Measurements from ENCODE around the gene NF1.
"Not testable (repeated sequence)": the region's sequence is repeated elsewhere in the genome, so short reads cannot be mapped to it uniquely, and the experiment has no call there.

Gene NF1

DNA sequence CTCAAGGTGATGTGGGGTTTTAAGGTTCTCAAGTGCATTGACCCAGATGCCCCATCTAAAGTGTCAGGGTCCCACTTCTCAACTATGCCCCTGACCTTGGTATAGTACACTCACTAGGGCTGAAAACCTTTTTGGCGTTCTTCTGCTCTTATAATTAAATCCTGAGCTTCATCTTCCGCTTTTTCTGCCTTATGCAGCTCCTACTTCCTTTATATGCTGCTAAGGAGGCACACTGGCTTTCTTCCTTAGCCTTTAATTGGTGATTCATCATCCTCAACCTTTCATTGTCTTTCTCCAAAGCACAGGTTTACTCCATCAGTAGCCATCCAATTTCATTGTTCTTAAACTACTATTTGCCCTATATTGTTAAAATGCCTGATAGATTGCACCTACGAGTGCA is 5.3 kb upstream of the NF1 start:
- no peak for DNase-seq (ENCODE audit: low spot score)

- DNase-seq (ENCODE audit: low spot score), result not testable (repeated sequence)
Measured at GRCh38 chr17:31090650-31091049, 4.1 kb upstream of the NF1 start.

DNA sequence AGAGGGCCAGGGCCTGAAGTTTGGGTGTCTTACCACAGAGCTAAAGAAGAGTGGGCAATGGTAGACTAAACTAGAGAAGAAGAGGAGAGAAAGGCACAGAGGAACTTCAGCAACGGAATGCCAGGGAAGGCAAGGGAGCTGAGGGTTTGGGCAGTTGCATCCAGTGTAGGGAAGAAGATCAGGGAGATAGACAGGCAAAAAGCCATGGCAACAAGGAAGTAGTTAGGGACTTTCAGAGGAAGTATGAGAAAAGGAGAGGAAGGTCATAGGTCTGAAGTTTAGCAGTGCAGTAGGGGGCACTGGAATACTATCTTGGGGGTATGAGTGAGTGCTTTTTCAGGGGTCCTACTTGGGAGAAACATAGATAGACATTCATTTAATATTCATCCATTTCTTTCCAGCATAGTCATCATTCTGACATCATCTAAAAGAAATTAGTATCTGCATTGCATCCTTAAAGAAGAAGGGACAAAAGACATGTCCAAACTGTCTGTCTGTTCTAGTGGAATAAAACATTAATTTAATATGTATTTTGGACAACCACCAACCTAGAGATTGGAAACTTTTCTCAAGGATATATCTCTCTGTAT is 2.2 kb upstream of the NF1 start:
- DNase-seq (ENCODE audit: low spot score), result no peak

DNA sequence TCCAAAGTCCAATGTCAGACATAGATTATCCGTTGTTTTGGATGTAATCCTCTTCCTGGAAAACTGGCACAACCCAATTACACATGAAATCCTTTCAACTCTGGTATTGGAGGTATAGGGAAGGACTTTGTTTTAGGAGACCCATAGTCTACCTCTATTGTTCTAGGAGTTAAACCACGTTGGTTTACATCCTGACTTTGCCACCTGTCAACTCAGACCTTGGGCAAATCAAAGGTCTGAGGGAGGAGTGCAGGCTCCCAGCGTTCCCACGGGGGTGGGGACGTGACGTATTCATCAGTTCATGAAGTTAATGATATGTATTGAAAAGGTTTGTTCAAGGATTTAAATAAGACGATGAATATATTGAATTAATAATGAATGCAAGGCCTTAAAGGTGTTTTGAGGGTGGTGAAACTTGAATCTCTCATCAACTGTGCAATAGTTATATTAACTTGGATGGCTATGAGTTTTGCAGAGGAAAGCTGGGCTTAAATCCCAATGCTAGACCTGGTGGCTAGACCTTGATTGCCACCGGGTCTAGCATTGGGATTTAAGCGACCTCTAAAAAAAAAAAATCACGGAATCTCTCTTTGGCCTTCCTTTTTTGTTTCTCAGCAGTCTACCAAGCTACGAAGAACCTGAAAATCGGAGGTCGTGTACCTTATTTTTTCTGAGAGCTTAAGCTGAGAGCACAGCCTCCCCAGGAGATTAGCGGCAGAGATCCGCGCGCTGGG is 744 bp upstream of the NF1 start:
- DNase-seq (ENCODE audit: low spot score), result no peak

DNA sequence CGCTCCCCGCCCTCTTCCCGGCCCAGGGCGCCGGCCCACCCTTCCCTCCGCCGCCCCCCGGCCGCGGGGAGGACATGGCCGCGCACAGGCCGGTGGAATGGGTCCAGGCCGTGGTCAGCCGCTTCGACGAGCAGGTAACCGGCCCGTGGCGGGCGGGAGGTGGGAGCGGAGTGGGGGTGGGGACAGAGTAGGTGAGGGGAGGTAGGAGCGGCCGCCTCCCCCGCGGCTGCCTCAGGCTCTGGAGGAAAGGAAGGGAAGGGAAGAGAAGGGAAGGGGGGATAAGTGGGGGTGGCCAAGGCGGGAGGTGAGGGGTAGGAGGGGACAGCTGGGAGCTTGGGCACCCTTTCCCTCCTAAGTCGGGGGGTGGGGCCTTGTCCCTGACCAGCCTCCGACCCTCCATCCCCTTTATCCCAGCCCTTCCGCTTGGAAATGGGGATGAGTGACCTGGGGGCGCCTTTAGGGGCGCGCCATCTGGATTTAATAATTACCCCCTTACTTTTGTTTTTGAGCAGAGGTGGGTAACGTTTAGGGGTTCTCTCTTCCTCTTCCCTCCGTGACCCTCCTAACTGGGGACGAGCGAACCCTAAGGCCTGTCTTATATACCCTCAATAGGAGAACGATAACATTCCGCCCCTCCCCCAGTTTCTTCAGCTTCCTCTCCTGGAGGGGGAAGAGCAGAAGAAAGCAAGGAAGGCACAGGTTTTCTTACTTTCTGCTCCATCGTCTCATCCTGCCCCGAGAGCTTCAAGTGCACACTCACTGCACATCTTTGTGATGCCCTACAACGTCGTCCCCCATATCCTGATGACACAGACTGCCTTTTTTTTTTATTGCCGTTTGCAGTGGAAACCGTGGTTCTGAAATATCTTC is 694 bp downstream of the NF1 start:
- DNase-seq (ENCODE audit: low spot score), result peak; percentile 10

- DNase-seq (ENCODE audit: low spot score), result no peak
Measured at GRCh38 chr17:31096106-31096436, 1.3 kb downstream of the NF1 start.

- DNase-seq (ENCODE audit: low spot score), result no peak
Measured at GRCh38 chr17:31099016-31099415, 4.2 kb downstream of the NF1 start.

DNA sequence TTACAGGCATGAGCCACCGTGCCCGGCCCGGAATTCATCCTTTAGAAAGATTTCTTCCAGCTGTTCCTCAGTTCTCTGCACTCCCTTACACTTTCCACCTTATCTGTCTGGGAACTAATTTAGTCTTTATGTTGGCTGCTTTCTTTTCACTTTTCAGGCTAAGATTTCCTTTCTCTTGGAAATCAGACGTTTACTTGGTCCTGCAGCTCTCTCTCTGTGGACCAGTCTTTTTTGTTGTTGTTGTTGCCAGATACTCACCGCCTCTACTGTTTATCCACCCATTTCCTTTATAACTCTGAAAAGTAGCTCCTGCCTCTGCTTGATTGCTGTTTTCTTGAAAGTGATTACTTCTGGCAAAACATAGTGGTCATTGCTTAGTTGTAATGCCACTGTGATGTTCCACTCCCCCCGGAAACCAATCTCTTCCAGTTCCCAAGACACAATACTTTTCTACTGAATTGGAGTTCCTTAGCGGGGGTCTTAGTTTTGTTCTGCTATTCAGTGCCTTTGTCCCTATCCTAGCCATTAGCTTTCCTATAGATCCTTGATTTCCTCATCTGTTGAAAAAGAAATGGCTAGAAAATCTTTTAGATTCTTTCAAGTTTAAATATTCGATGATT is 6.2 kb downstream of the NF1 start:
- DNase-seq (ENCODE audit: low spot score), result no peak

DNA sequence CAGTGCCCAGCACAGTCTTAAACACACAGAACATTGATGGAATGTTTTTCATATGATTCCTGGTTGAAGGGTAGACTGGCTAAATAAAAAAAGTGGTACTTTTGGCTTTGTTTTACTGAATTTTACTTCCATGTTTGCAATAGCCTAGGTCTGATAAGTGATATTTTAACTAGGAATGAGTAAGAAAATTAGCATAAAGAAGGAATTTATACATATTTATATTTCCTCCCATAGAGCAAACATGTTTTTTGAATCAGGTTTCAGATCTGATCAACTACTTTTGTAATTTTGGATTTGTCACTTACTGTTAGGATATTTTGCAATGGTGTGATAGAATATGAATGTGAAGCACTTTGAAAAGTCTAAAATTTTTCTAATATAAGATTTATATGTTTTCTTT is 7.2 kb downstream of the NF1 start:
- DNase-seq (ENCODE audit: low spot score), result no peak

DNA sequence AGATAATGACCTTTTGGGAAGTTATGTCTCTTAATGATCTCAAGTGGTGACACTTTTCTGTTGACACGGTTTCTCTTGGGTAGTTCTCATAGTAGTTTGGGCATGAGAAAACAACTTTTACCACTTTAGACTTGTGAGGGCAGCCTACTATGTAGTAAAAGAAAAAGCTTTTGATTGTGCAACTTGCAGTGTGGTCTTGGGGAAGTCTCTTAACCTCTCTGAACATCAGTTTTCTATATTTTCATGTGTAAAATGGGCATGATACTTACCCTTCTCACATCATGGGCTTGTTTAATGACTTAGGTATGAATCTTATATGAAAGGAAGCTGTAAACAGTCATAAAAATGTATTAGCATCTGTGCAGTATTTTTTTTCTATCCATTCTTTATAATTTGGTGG is 11.2 kb downstream of the NF1 start:
- no peak for DNase-seq (ENCODE audit: low spot score)

DNA sequence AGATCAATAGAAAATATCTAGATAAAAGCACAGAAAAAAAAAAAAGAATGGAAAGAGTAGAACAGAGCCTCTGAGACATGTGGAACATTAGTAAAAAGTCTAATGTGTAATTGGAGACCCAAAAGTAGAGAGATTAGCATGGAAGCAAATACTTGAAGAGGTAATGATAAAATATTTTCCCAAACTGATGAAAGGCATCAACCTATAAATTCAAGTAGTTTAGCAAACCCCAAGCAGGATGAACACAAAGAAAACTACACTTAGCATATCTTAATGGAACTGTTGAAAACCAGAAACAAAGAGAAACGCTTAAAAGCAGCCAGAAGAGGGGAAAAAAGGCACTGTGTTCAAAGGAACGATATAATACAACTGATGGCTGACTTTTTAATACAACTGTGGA is 16.4 kb downstream of the NF1 start:
- DNase-seq (ENCODE audit: low spot score), result no peak

GRCh38 chr17:31112001-31112661 is 17.4 kb downstream of the NF1 start:
- DNase-seq (ENCODE audit: low spot score), result no peak

DNA sequence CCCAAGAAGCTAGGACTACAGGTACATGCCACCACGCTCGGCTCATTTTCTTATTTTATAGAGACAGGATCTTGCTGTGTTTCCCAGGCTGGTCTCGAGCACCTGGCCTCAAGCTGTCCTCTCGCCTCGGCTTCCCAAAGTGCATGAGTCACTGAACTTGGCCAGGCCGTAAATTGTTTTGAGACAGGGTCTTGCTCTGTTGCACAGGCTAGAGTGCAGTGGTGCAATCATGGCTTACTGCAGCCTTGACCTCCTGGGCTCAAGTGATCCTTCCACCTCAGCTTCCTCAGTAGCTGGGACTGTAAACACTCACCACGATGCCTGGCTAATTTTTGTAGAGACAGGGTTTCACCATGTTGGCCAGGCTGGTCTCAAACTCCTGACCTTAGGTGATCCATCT is 18.6 kb downstream of the NF1 start:
- DNase-seq (ENCODE audit: low spot score), result not testable (repeated sequence)

DNA sequence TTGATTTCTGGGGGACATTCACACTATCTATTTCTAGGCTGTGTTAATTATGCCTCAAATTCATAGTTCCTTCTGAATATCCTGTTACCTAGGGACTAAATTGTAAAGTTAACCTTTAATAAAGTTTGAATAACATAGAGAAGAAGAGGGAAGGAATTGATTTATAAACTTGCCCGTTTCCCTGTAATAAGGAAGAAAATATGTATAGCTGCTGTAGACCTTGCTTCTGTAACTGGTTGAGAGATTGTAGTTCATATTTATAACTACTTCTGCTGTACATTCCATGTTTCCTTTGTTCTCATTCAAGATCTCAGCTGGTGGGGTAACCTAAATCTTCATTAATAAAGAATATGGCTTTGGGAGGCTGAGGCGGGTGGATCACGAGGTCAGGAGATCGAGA is 19.2 kb downstream of the NF1 start:
- DNase-seq (ENCODE audit: low spot score), result no peak

GRCh38 chr17:31114956-31115555 is 20.3 kb downstream of the NF1 start:
- no peak for DNase-seq (ENCODE audit: low spot score)

DNA sequence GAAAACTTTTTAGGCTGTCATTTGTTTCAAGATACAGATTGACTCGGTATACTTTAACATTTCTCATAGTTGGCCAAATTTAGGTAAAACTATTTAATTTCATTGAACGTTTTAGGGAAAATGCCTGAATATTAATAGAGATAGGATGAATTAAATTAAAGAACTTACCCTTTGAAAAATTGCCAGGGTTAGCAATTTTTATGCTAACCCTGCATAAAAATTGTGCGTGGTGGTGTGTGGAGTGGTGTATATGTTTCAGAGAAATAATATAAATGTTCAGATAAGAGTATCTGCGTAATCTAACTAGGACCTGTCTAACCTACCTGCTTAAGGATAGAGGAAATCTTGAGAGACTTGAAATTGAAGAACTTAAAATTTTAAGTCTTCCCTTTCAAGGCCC is 21.4 kb downstream of the NF1 start:
- no peak for DNase-seq (ENCODE audit: low spot score)

DNA sequence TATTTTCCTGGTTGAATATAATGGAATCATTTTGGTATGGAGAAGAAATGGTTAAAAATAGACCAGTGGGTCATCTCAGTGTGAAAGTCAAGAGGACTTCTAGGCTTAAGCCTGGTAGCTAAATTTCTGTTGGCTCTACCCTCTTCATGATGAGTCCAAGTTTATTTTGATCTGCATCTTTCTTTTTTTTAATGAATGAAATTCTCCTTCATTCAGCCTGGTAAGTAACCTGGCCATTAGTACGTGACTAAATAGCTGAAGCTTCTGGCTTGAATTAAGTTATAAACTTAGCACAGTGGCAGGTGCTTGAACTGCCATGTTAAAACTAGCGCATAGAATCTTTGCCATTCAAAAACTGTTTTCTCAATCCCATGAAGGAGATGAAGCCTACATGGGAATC is 28.0 kb downstream of the NF1 start:
- DNase-seq (ENCODE audit: low spot score), result no peak

DNA sequence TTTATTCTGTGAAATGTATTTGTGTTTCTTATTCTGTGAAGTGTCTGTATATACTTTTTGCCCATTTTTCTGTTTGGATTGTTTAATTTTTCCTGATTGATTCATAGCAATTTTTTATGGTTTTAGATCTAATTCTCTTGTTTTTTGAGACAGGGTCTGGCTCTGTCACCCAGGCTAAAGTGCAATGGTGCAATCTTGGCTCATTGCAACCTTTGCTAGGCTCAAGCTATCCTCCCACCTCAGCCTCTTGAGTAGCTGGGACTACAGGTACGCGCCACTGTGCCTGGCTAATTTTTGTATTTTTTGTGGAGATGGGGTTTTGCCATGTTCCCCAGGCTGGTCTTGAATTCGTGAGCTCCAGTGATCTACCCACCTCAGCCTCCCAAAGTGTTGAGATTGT is 31.5 kb downstream of the NF1 start:
- no peak for DNase-seq (ENCODE audit: low spot score)

DNA sequence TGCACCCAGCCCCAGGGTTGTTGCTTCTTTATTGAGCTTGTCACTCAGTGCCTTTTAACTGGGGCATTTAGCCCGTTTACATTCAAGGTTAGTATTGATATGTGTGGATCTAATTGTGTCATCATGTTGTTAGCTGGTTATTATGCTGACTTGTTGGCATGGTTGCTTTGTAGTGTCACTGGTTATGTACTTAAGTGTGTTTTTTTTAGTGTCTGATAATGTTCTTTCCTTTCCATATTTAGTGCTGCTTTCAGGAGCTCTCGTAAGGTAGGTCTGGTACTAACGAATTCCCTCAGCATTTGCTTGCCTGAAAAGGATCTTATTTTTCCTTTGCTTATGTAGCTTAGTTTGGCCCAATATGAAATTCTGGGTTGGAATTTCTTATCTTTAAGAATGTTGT is 33.5 kb downstream of the NF1 start:
- DNase-seq (ENCODE audit: low spot score), result no peak

DNA sequence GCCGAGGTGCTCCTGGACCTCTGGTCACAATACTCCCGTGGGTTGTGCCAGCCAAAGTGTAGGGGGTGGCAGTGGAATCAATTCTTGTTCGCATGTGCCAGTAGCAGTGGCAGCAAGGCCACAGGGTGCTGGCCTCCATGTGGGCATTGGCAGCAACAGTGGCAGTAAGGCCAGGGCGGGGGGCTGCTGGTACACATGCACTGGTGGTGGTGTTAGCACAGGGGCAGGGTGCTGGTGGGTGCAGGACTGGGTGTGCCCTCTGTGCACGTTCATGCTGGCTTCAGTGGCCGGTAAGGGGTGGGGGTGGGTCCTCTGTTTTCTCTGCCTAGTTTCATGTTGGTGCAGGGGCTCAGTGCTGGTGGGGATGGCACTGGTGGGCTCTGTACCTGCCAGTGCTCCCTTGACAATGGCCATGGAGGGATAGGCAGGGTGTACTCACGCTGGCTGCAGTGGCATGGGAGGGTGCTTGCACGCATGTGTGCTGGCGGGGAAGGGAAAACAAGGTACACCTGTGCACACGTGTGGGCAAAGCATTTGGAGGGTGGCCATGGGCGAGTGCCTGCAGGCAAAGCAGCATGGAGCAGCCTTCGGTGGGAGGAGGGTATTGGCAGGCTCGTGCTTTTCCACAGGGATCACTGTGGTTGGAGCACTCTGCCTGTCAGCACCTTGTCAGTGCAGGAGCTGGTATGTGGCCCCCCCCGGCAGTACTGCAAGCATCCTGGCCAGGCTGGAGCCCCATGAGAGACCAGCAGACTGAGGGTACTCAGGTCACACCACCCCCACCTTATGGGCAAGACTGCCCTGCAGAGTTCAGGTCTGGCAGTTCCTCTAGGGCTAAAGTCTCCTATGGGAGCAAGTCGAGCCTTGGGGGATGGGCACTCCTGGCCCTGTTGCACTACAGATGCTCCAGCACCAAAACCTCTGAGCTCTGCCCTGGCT is 35.8 kb downstream of the NF1 start:
- no peak for DNase-seq (ENCODE audit: low spot score)

GRCh38 chr17:31131299-31131698 is 36.5 kb downstream of the NF1 start:
- no peak for DNase-seq (ENCODE audit: low spot score)
